Right renal cortex interstitium (tissue), 3 donors: Measurements from ENCODE around the gene PCNX3. TPM values are rescaled to one million over a fixed set of nuclear protein-coding genes. Genes with fewer than 3 reads are reported as not detected.
"Not testable (repeated sequence)": the region's sequence is repeated elsewhere in the genome, so short reads cannot be mapped to it uniquely, and the experiment has no call there.

ENCODE experiments used
- DNase-seq, 3 donors: peaks; one replicate each; pipeline ENCODE4 v3.0.0-alpha.2; 2013; ENCODE audit warnings: low read depth in 3 of 3, low spot score in 2 of 3
- polyA plus RNA-seq, 3 donors: library from polyadenylated mRNA; unstranded; fragments of 120-200 nt; gene quantifications; one replicate each; pipeline ENCODE4 v1.2.1, GENCODE V29; 2013; ENCODE audit not compliant: insufficient read length in 3 of 3

PCNX3 gene
- polyA plus RNA-seq, 3 donors: 22.2 to 25.1 (median 23.1) TPM

GRCh38 chr11:65680192-65680743, 64.7 kb downstream of the PCNX3 start:
- DNase-seq: no peak

GRCh38 chr11:65683480-65683879, 67.9 kb downstream of the PCNX3 start:
- DNase-seq: not testable (repeated sequence)

GRCh38 chr11:65685981-65686380, 70.4 kb downstream of the PCNX3 start:
- DNase-seq: no peak

Other genes with a start within 250 kb of the PCNX3 start
- gene SLC25A45, start 233.1 kb upstream of the PCNX3 start, polyA plus RNA-seq: 1 to 10 TPM; 5.0 to 6.0 (median 5.2) TPM
- gene FRMD8, start 229.1 kb upstream of the PCNX3 start, polyA plus RNA-seq: 10 to 100 TPM; 15.5 to 17.8 (median 15.6) TPM
- 100 to 1,000 TPM in 2 of 3 donors, 10 to 100 TPM in 1; 98.2 to 228 (median 107) TPM for gene NEAT1, start 193.0 kb upstream of the PCNX3 start, polyA plus RNA-seq
- 1,000 to 10,000 TPM in 1 of 3 donors, 100 to 1,000 TPM in 2; 444 to 1,042 (median 635) TPM for gene MALAT1, start 116.7 kb upstream of the PCNX3 start, polyA plus RNA-seq
- gene SCYL1, start 90.7 kb upstream of the PCNX3 start, polyA plus RNA-seq: 10 to 100 TPM; 60.9 to 68.7 (median 65.3) TPM
- 100 to 1,000 TPM in 1 of 3 donors, 10 to 100 TPM in 2; 88.3 to 101 (median 89.4) TPM for gene LTBP3, start 57.4 kb upstream of the PCNX3 start, polyA plus RNA-seq
- gene ZNRD2, start 45.3 kb upstream of the PCNX3 start, polyA plus RNA-seq: 10 to 100 TPM; 42.9 to 49.8 (median 43.2) TPM
- gene FAM89B, start 43.2 kb upstream of the PCNX3 start, polyA plus RNA-seq: 10 to 100 TPM; 15.8 to 22.8 (median 21.7) TPM
- 10 to 100 TPM in 2 of 3 donors, 1 to 10 TPM in 1; 9.4 to 12.3 (median 11.0) TPM for gene EHBP1L1, start 39.7 kb upstream of the PCNX3 start, polyA plus RNA-seq
- gene KCNK7, start 20.0 kb upstream of the PCNX3 start, polyA plus RNA-seq: under 1 TPM in 1 of 3 donors, not detected in 2; 0.21 TPM
- 10 to 100 TPM; 29.4 to 37.2 (median 31.0) TPM for gene MAP3K11, start 1.6 kb upstream of the PCNX3 start, polyA plus RNA-seq
- 10 to 100 TPM; 22.5 to 30.5 (median 24.7) TPM for gene SIPA1, start 22.3 kb downstream of the PCNX3 start, polyA plus RNA-seq
- gene RELA, start 47.1 kb downstream of the PCNX3 start, polyA plus RNA-seq: 10 to 100 TPM; 42.6 to 47.1 (median 44.2) TPM
- 10 to 100 TPM; 64.9 to 72.9 (median 69.0) TPM for gene KAT5, start 96.5 kb downstream of the PCNX3 start, polyA plus RNA-seq
- 10 to 100 TPM; 28.3 to 39.1 (median 35.1) TPM for gene RNASEH2C, start 105.0 kb downstream of the PCNX3 start, polyA plus RNA-seq
- gene AP5B1, start 165.2 kb downstream of the PCNX3 start, polyA plus RNA-seq: 1 to 10 TPM; 5.3 to 6.3 (median 5.5) TPM
- gene OVOL1, start 171.3 kb downstream of the PCNX3 start, polyA plus RNA-seq: 10 to 100 TPM in 2 of 3 donors, 1 to 10 TPM in 1; 9.3 to 12.8 (median 12.6) TPM
- gene SNX32, start 218.2 kb downstream of the PCNX3 start, polyA plus RNA-seq: 1 to 10 TPM; 1.3 to 2.7 (median 1.6) TPM
- gene CFL1, start 242.4 kb downstream of the PCNX3 start, polyA plus RNA-seq: 100 to 1,000 TPM; 744 to 846 (median 760) TPM
- 10 to 100 TPM; 43.5 to 50.8 (median 48.1) TPM for gene MUS81, start 244.7 kb downstream of the PCNX3 start, polyA plus RNA-seq